ENCODE results near the gene OR2H1.

DNA sequence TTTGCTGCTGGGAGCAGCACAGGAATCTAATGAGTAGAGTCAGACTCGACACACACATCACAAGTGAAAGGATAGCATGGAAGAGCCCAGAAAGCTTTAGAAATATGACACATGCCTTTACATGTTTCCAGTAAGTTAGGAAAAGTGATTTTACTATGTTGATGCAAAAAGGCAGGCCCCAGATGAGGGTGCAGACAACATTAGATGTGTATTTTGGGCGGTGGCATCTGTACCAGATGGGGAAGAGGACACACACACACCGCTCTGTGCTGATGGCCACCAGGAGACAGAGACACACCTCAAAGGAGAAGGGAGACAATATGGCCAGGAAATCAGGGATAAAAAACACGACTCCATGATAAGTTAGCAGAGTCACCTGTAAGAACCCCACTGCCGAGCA, 30.2 kb downstream of the OR2H1 start:
- TF ChIP-seq, protein P1, sequence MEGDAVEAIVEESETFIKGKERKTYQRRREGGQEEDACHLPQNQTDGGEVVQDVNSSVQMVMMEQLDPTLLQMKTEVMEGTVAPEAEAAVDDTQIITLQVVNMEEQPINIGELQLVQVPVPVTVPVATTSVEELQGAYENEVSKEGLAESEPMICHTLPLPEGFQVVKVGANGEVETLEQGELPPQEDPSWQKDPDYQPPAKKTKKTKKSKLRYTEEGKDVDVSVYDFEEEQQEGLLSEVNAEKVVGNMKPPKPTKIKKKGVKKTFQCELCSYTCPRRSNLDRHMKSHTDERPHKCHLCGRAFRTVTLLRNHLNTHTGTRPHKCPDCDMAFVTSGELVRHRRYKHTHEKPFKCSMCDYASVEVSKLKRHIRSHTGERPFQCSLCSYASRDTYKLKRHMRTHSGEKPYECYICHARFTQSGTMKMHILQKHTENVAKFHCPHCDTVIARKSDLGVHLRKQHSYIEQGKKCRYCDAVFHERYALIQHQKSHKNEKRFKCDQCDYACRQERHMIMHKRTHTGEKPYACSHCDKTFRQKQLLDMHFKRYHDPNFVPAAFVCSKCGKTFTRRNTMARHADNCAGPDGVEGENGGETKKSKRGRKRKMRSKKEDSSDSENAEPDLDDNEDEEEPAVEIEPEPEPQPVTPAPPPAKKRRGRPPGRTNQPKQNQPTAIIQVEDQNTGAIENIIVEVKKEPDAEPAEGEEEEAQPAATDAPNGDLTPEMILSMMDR (IDR thresholded peaks at IDR 0.05; ENCODE audit: low read length), result no peak
- TF ChIP-seq EZH2 (IDR thresholded peaks at IDR 0.05; ENCODE audit: borderline replicate concordance, low read length), result no peak
